GDM1 (cell line): ENCODE measurements around the gene POU2F1.

Experiments
- DNase-seq: peaks from one replicate; lab custom pipeline; 2025; lab: John Stamatoyannopoulos, UW

POU2F1 gene

GRCh38 chr1:167467126-167467710, 246.5 kb downstream of the POU2F1 start:
- DNase-seq: no peak

- no peak for DNase-seq
Observed at GRCh38 chr1:167467752-167468151, 247.1 kb downstream of the POU2F1 start.

GRCh38 chr1:167469280-167469965, 248.7 kb downstream of the POU2F1 start:
- DNase-seq: no peak

- DNase-seq: no peak
Observed at GRCh38 chr1:167471568-167471967, 250.9 kb downstream of the POU2F1 start.

- DNase-seq: no peak
Observed at GRCh38 chr1:167472752-167473521, 252.3 kb downstream of the POU2F1 start.

- DNase-seq: no peak
Observed at GRCh38 chr1:167473761-167474160, 253.1 kb downstream of the POU2F1 start.

- DNase-seq: no peak
Observed at GRCh38 chr1:167474191-167474641, 253.5 kb downstream of the POU2F1 start.

- DNase-seq: no peak
Observed at GRCh38 chr1:167476061-167476460, 255.4 kb downstream of the POU2F1 start.
